Sigmoid colon (tissue), 3 donors: ENCODE data around the gene KLHL13.

Experiments used
- CTCF ChIP-seq, 4 experiments: fragments of 450-650 bp in 3 of 4; fragments of 200-600 bp in 1 of 4; IDR thresholded peaks; one replicate each; pipeline ENCODE4 v1.5.1; 2016 to 2019; ENCODE audit warnings: antibody characterized with exemption in 4 of 4, mild to moderate bottlenecking in 3 of 4, moderate library complexity in 2 of 4
- POLR2A ChIP-seq, 2 donors: fragments of 450-650 bp; IDR thresholded peaks; one replicate each; pipeline ENCODE4 v1.6.1; 2016; ENCODE audit warnings: antibody characterized with exemption in 2 of 2, mild to moderate bottlenecking in 2 of 2, moderate library complexity in 2 of 2

DNA sequence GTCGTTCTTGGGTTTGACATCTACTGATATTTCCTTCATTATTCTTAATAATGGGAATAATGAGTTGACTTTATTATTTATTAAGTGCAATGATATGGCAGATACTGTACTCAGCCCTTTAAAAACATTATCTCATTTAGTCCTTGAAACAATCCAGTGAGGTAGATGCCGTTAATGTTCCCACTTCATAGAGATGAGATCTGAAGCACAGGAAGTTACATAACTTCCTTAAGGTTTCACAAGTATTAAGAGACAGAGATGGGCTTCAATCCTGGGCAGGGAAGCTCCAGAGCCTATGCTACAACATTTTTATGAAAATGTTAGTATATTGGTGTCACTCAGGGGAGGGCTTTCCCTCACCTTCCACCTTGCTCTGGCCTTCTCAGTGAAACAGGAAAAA lies 9.7 kb upstream of the KLHL13 start:
- TF ChIP-seq POLR2A (IDR thresholded peaks at IDR 0.05), result no peak
- TF ChIP-seq CTCF (IDR thresholded peaks at IDR 0.05), result no peak
